Tibial nerve (tissue), 4 donors: ENCODE measurements around the gene TRAK1.

Source experiments
- EP300 ChIP-seq, 2 donors: sonication (generic); formaldehyde crosslinking; IDR thresholded peaks; one replicate each; pipeline ENCODE4 v1.6.1; 2017; ENCODE audit warnings: antibody characterized with exemption in 2 of 2, mild to moderate bottlenecking in 1 of 2
- POLR2A ChIP-seq, 2 donors: fragments of 450-650 bp; IDR thresholded peaks; one replicate each; pipeline ENCODE4 v1.6.1; 2017; ENCODE audit warnings: antibody characterized with exemption in 2 of 2, mild to moderate bottlenecking in 2 of 2, moderate library complexity in 2 of 2
- TF ChIP-seq, protein P1 (sequence below), 5 experiments: fragments of 200-600 bp in 3 of 5; fragments of 450-650 bp in 2 of 5; sonication (generic) in 3 of 5; IDR thresholded peaks; one replicate each; pipeline ENCODE4 v1.5.1; 2016 to 2019; ENCODE audit warnings: antibody characterized with exemption in 5 of 5, mild to moderate bottlenecking in 3 of 5, moderate library complexity in 2 of 5

GRCh38 chr3:42152193-42152592 is 61.0 kb downstream of the TRAK1 start:
- TF ChIP-seq, protein P1, sequence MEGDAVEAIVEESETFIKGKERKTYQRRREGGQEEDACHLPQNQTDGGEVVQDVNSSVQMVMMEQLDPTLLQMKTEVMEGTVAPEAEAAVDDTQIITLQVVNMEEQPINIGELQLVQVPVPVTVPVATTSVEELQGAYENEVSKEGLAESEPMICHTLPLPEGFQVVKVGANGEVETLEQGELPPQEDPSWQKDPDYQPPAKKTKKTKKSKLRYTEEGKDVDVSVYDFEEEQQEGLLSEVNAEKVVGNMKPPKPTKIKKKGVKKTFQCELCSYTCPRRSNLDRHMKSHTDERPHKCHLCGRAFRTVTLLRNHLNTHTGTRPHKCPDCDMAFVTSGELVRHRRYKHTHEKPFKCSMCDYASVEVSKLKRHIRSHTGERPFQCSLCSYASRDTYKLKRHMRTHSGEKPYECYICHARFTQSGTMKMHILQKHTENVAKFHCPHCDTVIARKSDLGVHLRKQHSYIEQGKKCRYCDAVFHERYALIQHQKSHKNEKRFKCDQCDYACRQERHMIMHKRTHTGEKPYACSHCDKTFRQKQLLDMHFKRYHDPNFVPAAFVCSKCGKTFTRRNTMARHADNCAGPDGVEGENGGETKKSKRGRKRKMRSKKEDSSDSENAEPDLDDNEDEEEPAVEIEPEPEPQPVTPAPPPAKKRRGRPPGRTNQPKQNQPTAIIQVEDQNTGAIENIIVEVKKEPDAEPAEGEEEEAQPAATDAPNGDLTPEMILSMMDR (IDR thresholded peaks at IDR 0.05), result no peak
- TF ChIP-seq POLR2A (IDR thresholded peaks at IDR 0.05) (no peak), EP300 (IDR thresholded peaks at IDR 0.05) (no peak)
